HepG2 (cell line): Measurements from ENCODE around the gene FAM110D. TPM values are rescaled to one million over a fixed set of nuclear protein-coding genes. Genes with fewer than 3 reads are reported as not detected.

Experiments used
- HHEX ChIP-seq: IDR thresholded peaks from 2 replicates; pipeline ENCODE4 v1.6.1; 2016; ENCODE audit warnings: control low read depth
- KLF16 ChIP-seq, 2 experiments: sonication (generic) in 1 of 2; formaldehyde crosslinking in 1 of 2; IDR thresholded peaks; 2 replicates each; pipeline versions ENCODE4 v1.6.1 to v1.8.0; 2016 to 2023; ENCODE audit warnings: missing genetic modification reagents in 2 of 2, missing compliant biosample characterization in 1 of 2
- PRDM15 ChIP-seq: sonication (generic); formaldehyde crosslinking; IDR thresholded peaks from 2 replicates; pipeline ENCODE4 v1.4.0; 2020; ENCODE audit warnings: missing genetic modification reagents
- SNAPC2 ChIP-seq: sonication (generic); formaldehyde crosslinking; IDR thresholded peaks from 2 replicates; pipeline ENCODE4 v1.8.1; 2022; ENCODE audit warnings: mild to moderate bottlenecking, missing genetic modification reagents
- ZHX1 ChIP-seq: sonication (generic); formaldehyde crosslinking; IDR thresholded peaks from 2 replicates; pipeline ENCODE4 v1.8.1; 2022; ENCODE audit warnings: low read depth, mild to moderate bottlenecking, missing genetic modification reagents
- ZNF20 ChIP-seq: sonication (generic); formaldehyde crosslinking; IDR thresholded peaks from 2 replicates; pipeline ENCODE4 v1.4.0; 2020; ENCODE audit warnings: mild to moderate bottlenecking, moderate library complexity, missing genetic modification reagents
- ZNF224 ChIP-seq: sonication (generic); formaldehyde crosslinking; IDR thresholded peaks from 2 replicates; pipeline ENCODE4 v1.5.0; 2020; ENCODE audit warnings: mild to moderate bottlenecking, missing genetic modification reagents
- ZNF251 ChIP-seq: sonication (generic); formaldehyde crosslinking; IDR thresholded peaks from 2 replicates; pipeline ENCODE4 v1.9.0; 2021; ENCODE audit warnings: mild to moderate bottlenecking, missing genetic modification reagents
- ZNF879 ChIP-seq: sonication (generic); formaldehyde crosslinking; IDR thresholded peaks from 2 replicates; pipeline ENCODE4 v1.8.1; 2023; ENCODE audit warnings: missing genetic modification reagents
- ZSCAN21 ChIP-seq: sonication (generic); formaldehyde crosslinking; IDR thresholded peaks from 2 replicates; pipeline ENCODE4 v1.8.0; 2022; ENCODE audit warnings: mild to moderate bottlenecking, missing genetic modification reagents, moderate library complexity, borderline replicate concordance
- polyA plus RNA-seq, 8 experiments: library from polyadenylated mRNA; depleted of rRNA in 3 of 8; stranded (reverse) in 7 of 8; unstranded in 1 of 8; fragments of >200 nt; fragmentation: Illumina TruSeq in 4 of 8; extraction: Trizol in 4 of 8; gene quantifications; 2 replicates each; pipeline versions ENCODE4 v1.2.1 to v1.2.3, GENCODE V29; 2011 to 2016; ENCODE audit warnings: low read depth in 4 of 8, missing spikeins in 1 of 8, mixed read lengths in 1 of 8; ENCODE audit not compliant: insufficient read depth in 1 of 8
- total RNA-seq, 5 experiments: library from RNA; depleted of rRNA; stranded (reverse); fragments of >200 nt; fragmentation: Illumina TruSeq; extraction: Trizol; gene quantifications; 2 replicates each; pipeline ENCODE4 v1.2.3, GENCODE V29; 2016; ENCODE audit warnings: low read depth in 1 of 5
- TF ChIP-seq, protein P1 (sequence below), 2 experiments: sonication (generic) in 1 of 2; formaldehyde crosslinking in 1 of 2; IDR thresholded peaks; 2 replicates each; pipeline versions ENCODE4 v1.4.0 to v1.6.1; 2016 to 2020; ENCODE audit warnings: borderline replicate concordance in 1 of 2, low read depth in 1 of 2, mild to moderate bottlenecking in 1 of 2, missing genetic modification reagents in 1 of 2
- TF ChIP-seq, protein P2 (sequence below): sonication (generic); formaldehyde crosslinking; IDR thresholded peaks from 2 replicates; pipeline ENCODE4 v1.4.0; 2020; ENCODE audit warnings: missing genetic modification reagents, borderline replicate concordance

FAM110D gene
- total and polyA plus RNA-seq, 2 of the 13 experiments (the other 11 are each of a cell fraction or from before 2014, with no cell fraction given): not detected

DNA sequence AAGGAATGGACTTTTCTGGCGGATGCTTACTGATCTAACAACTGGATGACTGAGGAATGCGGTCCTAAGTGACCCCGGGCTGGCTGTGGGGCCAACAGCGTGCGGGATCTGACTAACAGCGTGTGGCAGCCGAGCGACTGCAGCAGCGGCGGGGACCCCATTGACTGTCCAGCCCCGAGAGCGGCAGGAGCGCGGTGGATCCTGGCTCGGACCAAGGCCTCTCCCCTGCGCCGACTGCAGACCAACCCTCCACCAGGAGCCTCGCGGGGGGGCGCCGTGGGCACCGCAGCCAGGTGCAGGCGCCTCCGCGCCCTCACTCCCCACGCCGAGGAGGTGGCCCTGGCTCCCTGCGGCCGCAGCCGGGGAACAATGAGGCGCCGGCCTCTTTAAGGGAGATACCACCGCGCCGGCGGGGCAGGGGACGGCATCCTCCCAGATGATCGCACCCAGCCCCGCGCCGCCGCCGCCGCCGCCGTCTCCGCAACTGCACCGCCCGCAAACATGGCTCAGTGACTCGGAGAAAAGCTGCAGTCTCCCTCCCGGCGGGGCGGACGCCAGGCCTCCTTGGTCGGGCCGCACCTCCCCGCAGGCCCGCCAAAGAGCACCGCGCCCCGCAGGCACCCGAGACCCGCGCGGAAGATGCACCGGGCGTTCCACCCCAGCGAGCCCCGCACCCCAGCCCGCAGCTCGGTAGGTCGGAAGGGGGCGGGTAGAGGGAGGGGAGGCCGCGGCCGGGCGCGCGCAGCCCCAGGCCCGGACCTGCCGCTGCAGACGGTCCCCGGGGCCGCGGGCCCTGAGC is 47.9 kb upstream of the FAM110D start (continued):
- TF ChIP-seq PRDM15 (CRISPR knock-in tag) (0 out of 2 replicates have a peak, but pooled peaks have one; percentile 17), ZNF20 (CRISPR knock-in tag) (no peak), ZNF251 (CRISPR knock-in tag) (no peak), ZNF879 (CRISPR knock-in tag) (no peak), ZNF224 (CRISPR knock-in tag) (no peak), HHEX (CRISPR knock-in tag) (no peak), KLF16 (CRISPR knock-in tag; IDR thresholded peaks at IDR 0.05) (peak; percentile 56 to 65; a peak in 2 of 4 replicates), SNAPC2 (0 out of 2 replicates have a peak, but pooled peaks have one; percentile 11), ZSCAN21 (CRISPR knock-in tag) (peak; percentile 68; the same call in 1 of the 2 replicates), ZHX1 (CRISPR knock-in tag) (no peak)
- TF ChIP-seq, protein P1, sequence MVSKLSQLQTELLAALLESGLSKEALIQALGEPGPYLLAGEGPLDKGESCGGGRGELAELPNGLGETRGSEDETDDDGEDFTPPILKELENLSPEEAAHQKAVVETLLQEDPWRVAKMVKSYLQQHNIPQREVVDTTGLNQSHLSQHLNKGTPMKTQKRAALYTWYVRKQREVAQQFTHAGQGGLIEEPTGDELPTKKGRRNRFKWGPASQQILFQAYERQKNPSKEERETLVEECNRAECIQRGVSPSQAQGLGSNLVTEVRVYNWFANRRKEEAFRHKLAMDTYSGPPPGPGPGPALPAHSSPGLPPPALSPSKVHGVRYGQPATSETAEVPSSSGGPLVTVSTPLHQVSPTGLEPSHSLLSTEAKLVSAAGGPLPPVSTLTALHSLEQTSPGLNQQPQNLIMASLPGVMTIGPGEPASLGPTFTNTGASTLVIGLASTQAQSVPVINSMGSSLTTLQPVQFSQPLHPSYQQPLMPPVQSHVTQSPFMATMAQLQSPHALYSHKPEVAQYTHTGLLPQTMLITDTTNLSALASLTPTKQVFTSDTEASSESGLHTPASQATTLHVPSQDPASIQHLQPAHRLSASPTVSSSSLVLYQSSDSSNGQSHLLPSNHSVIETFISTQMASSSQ (IDR thresholded peaks at IDR 0.05; ENCODE audit: low read depth): no peak
- TF ChIP-seq, protein P1 (CRISPR knock-in tag; IDR thresholded peaks at IDR 0.05; ENCODE audit: borderline replicate concordance): no peak
- TF ChIP-seq, protein P2, sequence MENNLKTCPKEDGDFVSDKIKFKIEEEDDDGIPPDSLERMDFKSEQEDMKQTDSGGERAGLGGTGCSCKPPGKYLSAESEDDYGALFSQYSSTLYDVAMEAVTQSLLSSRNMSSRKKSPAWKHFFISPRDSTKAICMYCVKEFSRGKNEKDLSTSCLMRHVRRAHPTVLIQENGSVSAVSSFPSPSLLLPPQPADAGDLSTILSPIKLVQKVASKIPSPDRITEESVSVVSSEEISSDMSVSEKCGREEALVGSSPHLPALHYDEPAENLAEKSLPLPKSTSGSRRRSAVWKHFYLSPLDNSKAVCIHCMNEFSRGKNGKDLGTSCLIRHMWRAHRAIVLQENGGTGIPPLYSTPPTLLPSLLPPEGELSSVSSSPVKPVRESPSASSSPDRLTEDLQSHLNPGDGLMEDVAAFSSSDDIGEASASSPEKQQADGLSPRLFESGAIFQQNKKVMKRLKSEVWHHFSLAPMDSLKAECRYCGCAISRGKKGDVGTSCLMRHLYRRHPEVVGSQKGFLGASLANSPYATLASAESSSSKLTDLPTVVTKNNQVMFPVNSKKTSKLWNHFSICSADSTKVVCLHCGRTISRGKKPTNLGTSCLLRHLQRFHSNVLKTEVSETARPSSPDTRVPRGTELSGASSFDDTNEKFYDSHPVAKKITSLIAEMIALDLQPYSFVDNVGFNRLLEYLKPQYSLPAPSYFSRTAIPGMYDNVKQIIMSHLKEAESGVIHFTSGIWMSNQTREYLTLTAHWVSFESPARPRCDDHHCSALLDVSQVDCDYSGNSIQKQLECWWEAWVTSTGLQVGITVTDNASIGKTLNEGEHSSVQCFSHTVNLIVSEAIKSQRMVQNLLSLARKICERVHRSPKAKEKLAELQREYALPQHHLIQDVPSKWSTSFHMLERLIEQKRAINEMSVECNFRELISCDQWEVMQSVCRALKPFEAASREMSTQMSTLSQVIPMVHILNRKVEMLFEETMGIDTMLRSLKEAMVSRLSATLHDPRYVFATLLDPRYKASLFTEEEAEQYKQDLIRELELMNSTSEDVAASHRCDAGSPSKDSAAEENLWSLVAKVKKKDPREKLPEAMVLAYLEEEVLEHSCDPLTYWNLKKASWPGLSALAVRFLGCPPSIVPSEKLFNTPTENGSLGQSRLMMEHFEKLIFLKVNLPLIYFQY (CRISPR knock-in tag): no peak
